GM21360 (cell line): Measurements from ENCODE around the gene PTOV1.

ENCODE experiments used
- ATAC-seq: cut with Tn5 transposase; IDR thresholded peaks from one replicate; pipeline ENCODE4 v1.9.1; 2021; ENCODE audit warnings: mild to moderate bottlenecking, moderate library complexity; ENCODE audit not compliant: unreplicated experiment

Gene PTOV1

GRCh38 chr19:49873129-49873521 is 22.2 kb downstream of the PTOV1 start:
- no peak for ATAC-seq

DNA sequence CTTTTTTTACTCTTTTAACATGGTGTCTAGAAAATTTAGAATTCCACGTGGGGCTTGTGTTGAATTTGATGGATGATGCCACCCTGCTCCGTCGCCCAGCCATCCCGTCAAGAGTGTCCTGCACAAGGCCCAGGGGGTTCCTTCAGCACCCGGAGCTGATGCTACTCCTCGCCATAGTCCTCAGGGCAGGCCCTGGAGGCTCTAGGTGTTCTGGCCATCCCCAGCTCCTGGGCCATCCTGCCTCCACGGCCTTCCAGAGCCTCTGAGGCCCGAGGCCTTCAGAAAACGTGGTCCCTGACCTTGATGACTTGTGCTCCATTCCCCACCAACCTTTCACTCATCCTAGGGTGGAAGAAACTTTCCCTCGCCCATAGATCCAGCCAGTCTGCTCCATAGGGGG is 22.9 kb downstream of the PTOV1 start:
- ATAC-seq, result no peak

DNA sequence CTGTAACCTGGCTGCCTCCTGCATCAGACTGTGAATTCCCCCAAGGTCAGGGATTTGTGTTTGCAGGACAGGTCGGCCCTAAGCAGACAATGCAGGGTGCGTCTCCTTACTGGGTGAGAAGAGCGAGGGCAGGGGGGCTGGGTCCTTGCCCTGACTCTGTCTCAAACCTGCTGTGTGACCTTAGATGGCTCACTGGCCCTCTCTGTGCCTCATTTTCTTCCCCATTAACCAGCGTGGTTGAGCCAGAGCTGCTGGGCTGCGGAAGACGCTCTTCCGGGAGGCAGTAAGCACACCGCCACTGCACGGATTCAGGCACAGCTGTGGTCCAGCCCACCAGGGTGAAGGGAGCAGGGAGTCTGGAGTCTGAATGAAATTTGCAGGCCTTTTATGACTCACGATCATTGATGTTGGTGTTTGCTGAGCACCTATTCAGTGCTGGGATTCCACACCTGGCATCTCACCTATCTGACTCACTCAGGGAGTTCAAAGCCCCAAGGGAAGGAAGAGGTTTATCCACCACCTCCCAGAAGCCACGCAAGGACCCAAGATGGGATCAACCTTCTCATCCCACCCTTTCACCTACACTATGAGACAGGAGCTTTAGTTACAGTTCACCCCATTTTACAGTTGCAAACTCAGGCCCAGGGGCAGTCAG is 23.7 kb downstream of the PTOV1 start:
- no peak for ATAC-seq

DNA sequence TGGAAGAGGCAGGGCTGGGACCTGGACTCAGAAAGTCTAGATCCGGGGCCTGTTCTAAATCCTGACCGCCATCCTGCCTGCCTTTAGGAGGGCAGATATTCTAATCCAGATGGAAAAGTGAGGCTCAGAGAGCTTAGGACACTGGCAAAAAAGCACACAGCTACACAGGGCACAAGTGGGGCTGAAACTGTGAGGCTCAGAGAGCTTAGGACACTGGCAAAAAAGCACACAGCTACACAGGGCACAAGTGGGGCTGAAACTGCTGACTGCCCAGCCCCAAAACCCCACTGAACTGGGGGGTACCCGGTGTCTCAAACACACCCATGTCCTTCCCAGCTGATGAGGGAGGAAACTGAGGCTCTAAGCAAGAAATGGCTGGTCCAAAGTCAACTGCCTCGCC is 24.2 kb downstream of the PTOV1 start:
- ATAC-seq, result no peak

DNA sequence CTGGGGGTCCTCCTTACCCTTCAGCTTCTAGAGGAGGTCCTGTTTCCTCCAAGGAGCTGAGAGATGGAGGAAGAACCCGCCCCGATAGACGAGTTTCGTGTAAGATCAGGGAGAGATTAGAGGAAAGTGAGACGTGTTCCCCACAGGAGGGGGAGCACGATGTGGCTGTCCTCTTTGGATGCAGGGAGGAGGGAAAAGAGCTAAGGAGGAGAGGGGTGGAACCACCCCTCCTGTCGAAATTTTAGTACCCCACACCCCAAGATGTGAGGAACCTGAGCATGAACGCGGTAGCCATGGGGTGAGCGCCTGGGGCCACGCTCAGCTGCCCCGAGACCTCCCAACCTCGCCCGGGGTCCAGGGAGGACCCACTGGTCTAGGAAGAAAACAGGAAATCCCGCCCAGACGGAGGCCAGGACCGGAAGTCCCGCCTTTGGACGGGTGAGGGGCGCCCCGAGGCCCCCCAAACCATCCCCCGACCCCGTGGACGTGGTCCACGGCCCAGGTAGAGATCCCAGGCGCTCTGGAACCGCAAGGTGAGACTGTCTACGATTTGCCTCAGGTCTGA is 25.0 kb downstream of the PTOV1 start:
- no peak for ATAC-seq

DNA sequence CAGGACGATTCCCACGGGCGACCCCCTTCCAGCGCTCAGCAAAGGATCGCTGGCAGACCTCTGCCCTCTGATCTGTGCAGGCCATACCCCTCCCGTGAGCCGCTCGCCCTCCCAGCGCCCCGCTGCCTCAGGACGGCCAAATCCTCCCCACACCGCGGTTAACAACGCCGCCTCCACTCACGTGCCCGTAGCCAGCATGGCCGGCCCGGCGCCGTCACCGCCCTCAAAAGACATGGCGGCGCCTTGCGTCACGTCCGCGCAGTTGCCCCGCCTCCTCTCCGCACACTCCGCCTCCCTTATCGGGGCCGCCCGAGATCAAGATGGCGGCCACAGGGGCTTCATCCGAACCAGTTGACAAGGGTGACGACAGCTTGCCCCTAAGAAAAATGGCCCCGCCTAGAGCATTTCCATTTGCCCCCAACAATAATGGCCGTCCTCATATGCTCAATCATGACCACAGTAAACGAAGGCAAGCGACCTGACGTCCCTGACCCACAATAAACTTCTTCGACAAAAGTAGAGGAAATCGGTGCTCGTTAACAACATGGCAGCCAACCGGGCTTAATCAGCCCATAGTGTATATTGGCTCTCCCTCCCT is 25.6 kb downstream of the PTOV1 start:
- ATAC-seq, result peak; percentile 47

GRCh38 chr19:49877020-49877878 is 26.3 kb downstream of the PTOV1 start, which contains the start of the genes AKT1S1 and TBC1D17:
TSS of gene AKT1S1 (minus strand) at chr19:49877355. CDS start at chr19:49873295, 4,060 bp downstream.
TSS of gene TBC1D17 (plus strand) at chr19:49877702. CDS start at chr19:49877724, 22 bp downstream.
- ATAC-seq, result peak; percentile 45

DNA sequence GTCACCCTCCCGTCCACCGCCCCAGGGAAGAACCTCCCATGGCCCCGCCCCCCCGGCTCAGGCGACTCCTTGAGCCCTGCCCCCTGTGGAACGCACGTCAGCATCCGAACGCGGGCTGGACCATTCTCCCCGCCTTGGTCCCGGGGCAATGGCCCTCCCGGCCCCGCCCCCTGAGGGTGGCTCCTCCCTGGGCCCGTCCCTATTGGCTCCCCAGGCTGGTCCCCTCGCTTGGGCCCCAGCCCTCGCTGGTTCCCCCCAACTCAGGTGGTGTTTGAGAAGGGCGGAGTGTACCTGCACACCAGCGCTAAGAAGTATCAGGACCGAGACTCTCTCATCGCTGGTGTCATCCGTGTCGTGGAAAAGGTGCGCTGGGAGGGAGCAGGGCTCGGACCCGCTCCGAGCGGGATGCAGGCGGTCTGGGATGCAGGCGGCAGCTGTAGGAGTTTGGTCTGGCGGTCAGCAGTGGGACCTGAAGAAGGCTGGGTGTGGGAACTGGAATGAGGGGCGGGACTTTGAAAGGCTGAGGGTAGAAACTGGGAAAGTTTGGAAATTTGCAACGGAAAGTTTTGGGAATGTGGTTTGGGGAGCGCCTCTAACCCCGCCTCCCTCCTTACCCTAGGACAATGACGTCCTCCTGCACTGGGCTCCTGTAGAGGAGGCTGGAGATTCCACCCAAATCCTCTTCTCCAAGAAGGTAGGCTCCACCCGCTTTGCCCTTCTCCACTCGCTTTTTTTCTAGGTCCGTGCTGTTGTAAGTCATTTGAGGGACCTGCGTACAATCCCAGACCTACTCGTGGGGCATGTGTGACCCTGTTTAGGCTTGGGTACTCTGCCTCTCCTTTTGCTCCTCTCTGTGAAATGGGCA is 27.2 kb downstream of the PTOV1 start:
- ATAC-seq, result peak; percentile 43

GRCh38 chr19:49878744-49879070 is 27.7 kb downstream of the PTOV1 start:
- ATAC-seq, result no peak

- no peak for ATAC-seq
Observed at GRCh38 chr19:49879243-49879963, 28.4 kb downstream of the PTOV1 start.

GRCh38 chr19:49880162-49880869 is 29.4 kb downstream of the PTOV1 start:
- ATAC-seq, result no peak

- ATAC-seq, result no peak
Observed at GRCh38 chr19:49881186-49881585, 30.2 kb downstream of the PTOV1 start.

GRCh38 chr19:49881672-49882394 is 30.9 kb downstream of the PTOV1 start:
- no peak for ATAC-seq

DNA sequence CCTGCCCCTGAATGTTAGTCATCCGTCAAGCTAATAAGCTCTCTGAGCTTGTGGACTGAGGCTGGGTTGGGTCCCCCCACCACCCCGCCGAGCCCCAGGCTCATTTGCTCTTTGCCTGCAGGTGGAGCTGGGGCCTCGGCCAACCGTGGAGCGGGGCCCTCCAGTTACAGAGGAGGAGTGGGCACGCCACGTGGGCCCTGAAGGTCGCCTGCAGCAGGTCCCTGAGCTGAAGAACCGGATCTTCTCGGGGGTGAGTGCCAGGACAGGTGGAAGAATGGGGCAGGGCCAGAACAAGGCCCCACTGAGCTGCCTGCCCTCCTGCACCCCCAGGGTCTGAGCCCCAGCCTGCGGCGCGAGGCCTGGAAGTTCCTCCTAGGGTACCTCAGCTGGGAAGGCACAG is 31.7 kb downstream of the PTOV1 start:
- no peak for ATAC-seq

DNA sequence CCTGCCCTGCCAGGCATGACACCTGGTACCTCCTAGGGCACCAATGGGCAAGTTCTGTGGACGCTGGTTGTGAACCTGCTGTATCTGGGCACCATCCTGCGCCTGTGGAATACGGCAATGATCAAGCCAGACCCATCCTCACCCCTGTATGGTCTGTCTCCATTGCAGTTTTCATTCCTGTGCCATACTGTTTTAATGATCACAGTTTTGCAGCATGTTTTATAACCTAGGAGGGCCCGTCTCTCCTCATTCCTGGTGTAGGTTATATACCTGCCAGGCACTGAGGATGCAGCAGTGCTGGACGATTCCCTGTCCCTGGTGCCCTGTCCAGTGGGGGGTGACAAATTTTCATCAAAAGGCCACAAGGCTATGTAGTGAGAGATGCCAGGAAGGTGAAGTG is 32.1 kb downstream of the PTOV1 start:
- ATAC-seq, result no peak

DNA sequence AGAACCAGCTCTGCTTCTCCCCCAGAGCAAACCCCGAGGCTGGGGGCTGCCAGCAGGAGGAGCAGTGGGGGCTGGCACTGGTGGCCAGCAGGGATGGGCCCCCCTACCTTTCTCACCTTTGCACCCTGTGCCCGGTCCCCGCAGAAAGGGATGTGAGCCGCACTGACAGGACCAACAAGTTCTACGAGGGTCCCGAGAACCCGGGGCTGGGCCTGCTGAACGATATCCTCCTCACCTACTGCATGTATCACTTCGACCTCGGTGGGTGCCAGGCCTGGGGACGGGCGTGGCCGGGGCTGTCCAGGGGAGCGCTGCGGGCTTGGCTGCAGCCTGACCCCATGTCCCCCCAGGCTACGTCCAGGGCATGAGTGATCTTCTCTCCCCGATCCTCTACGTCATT is 33.1 kb downstream of the PTOV1 start:
- ATAC-seq, result no peak

DNA sequence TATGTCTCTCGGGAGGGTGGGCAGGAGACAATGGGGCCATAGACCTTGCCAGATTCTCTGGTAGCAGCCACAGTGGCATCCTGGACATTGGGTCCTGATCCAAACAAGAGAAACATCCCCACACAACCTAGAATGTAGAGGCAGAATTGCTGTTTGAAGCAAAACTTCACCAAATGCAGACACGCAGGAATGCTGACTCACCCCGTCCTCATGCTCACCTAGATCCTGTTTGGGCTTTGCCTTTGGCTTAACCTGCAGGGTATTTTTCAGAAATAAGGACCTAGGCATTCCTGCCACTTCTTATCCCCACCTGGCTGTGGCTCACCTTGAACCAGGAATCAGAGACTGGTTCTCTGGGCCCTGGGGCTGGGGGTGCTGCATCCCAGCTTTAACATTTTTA is 33.8 kb downstream of the PTOV1 start:
- ATAC-seq, result no peak

DNA sequence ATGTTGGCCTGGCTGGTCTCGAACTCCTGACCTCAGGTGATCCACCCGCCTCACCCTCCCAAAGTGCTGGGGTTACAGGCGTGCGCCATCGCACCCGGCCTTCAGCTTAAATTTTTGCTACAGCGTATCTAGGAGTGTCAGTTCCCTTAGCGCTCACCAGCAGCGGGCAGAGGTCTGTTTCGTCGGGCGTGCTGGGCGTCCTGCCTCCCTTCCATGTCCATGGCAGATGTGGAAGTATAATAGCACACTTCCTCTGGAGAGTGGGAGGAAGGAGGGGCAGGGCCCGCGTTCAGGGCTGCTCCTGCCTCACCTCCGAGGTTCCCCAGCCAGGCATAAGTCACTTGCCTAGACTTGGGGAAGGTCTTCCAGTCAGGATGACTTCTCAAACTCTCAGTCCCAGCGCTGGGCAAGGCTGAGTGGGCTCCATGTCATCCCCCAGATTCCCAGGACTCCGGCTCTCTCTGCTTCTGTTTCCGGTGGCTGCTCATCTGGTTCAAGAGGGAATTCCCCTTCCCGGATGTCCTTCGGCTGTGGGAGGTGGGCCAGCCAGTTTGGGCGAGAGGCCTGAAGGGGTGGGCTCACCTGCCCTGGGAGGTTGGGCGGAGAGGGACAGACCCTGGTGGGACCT is 36.2 kb downstream of the PTOV1 start:
- no peak for ATAC-seq
